Measurements from ENCODE around the gene LTO1. TPM values are rescaled to one million over a fixed set of nuclear protein-coding genes. Genes with fewer than 3 reads are reported as not detected.

The LTO1 gene
- polyA plus RNA-seq, 1 of the 3 experiments (the other 2 are of a cell fraction), result 30.8 TPM

- peaks cover 7% of the 10 kb centered on the region for H3F3A ChIP-seq (replicated peaks; ENCODE audit: insufficient read depth)
- no peaks in the 10 kb centered on the region for H4K20me1 ChIP-seq (ENCODE audit: insufficient read depth)
- no peak overlapping the region for H2AFZ ChIP-seq (ENCODE audit: low read depth)
- H3K4me3 ChIP-seq (ENCODE audit: low read depth in 2 of 2, low read length in 1 of 2), result no peak overlapping the region
- POLR2A ChIA-PET, result no interaction called here
- 76% methylated on average over 6 of the region's 6 CpGs for WGBS (ENCODE audit: low lambda C conversion rate)
- no peaks in the 10 kb centered on the region for H3K36me3 ChIP-seq (replicated peaks in 1 of 2; ENCODE audit: control insufficient read depth in 1 of 2, insufficient read depth in 2 of 2, low read length in 1 of 2)
- H3K9me3 ChIP-seq, result no peaks in the 10 kb centered on the region
- H3K9ac ChIP-seq, result no peak overlapping the region
- H3K9me2 ChIP-seq, result no peaks in the 10 kb centered on the region
- no peak overlapping the region for H3K27ac ChIP-seq (ENCODE audit: low read depth in 2 of 2, low read length in 1 of 2)
- H3K4me2 ChIP-seq, result no peak overlapping the region
- no peaks in the 10 kb centered on the region for H3K79me2 ChIP-seq (ENCODE audit: insufficient read depth)
- DNase-seq, result no peak
- TF ChIP-seq NRF1 (IDR thresholded peaks at IDR 0.05; ENCODE audit: low read depth, low read length) (no peak), FOSL2 (IDR thresholded peaks at IDR 0.05; ENCODE audit: borderline replicate concordance, low read depth) (no peak), CHD2 (IDR thresholded peaks at IDR 0.05; ENCODE audit: low read length, partially characterized antibody) (no peak), MAX (IDR thresholded peaks at IDR 0.05; ENCODE audit: low read depth) (no peak), TAF1 (IDR thresholded peaks at IDR 0.05; ENCODE audit: borderline replicate concordance, low read depth, low read length) (no peak), GATA2 (CRISPR knock-in tag; IDR thresholded peaks at IDR 0.05) (no peak), RCOR1 (IDR thresholded peaks at IDR 0.05; ENCODE audit: low read length) (no peak), ELF1 (IDR thresholded peaks at IDR 0.05) (no peak), FOXJ3 (CRISPR knock-in tag; IDR thresholded peaks at IDR 0.05) (no peak), FOXM1 (IDR thresholded peaks at IDR 0.05; ENCODE audit: low read depth) (no peak), USF1 (IDR thresholded peaks at IDR 0.05; ENCODE audit: borderline replicate concordance, low read depth) (no peak), POLR2AphosphoS5 (IDR thresholded peaks at IDR 0.05; ENCODE audit: low read depth, low read length) (no peak)
- no peaks in the 10 kb centered on the region for H3K27me3 ChIP-seq (ENCODE audit: insufficient read depth)
- CTCF ChIA-PET, result interaction anchor here (1.1 to 4.9 kb wide), 2 partner anchors 228 to 581 kb away, joined by 3 to 55 read pairs; no protein-coding TSS in a partner anchor
- no peaks in the 10 kb centered on the region; a peak in 1 of 4 replicates for H3K4me1 ChIP-seq (ENCODE audit: control insufficient read depth in 1 of 2, insufficient read depth in 2 of 2, low read depth in 1 of 2, low read length in 1 of 2)
Observed at GRCh38 chr11:69682221-69682620, 7.1 kb upstream of the LTO1 start.

GRCh38 chr11:69680688-69681087 lies 5.5 kb upstream of the LTO1 start:
- TF ChIP-seq RCOR1 (IDR thresholded peaks at IDR 0.05; ENCODE audit: low read length) (no peak), TAF1 (IDR thresholded peaks at IDR 0.05; ENCODE audit: borderline replicate concordance, low read depth, low read length) (no peak), GABPA (IDR thresholded peaks at IDR 0.05; ENCODE audit: low read depth) (no peak), YY1 (IDR thresholded peaks at IDR 0.05; ENCODE audit: low read depth) (no peak)
- CTCF ChIA-PET, result interaction anchor here (0.6 to 1.2 kb wide), 3 partner anchors 11 to 511 kb away, joined by 3 read pairs; no protein-coding TSS in a partner anchor

More at GRCh38 chr11:69680688-69681087, 5.5 kb upstream of the LTO1 start:
- no peak for DNase-seq
- no peaks in the 10 kb centered on the region for H3K9me3 ChIP-seq
- no peaks in the 10 kb centered on the region for H4K20me1 ChIP-seq (ENCODE audit: insufficient read depth)
- H3K36me3 ChIP-seq (replicated peaks in 1 of 2; ENCODE audit: control insufficient read depth in 1 of 2, insufficient read depth in 2 of 2, low read length in 1 of 2), result no peaks in the 10 kb centered on the region
- H3K4me2 ChIP-seq, result no peak overlapping the region
- POLR2A ChIA-PET, result no interaction called here
- no peak overlapping the region for H3K4me3 ChIP-seq (ENCODE audit: low read depth in 2 of 2, low read length in 1 of 2)
- H3F3A ChIP-seq (replicated peaks; ENCODE audit: insufficient read depth), result peaks cover 14% of the 10 kb centered on the region
- no peaks in the 10 kb centered on the region for H3K9me2 ChIP-seq
- H3K27me3 ChIP-seq (ENCODE audit: insufficient read depth), result no peaks in the 10 kb centered on the region
- 94% methylated on average over 5 of the region's 5 CpGs for WGBS (ENCODE audit: low lambda C conversion rate)
- H3K79me2 ChIP-seq (ENCODE audit: insufficient read depth), result no peaks in the 10 kb centered on the region
- H2AFZ ChIP-seq (ENCODE audit: low read depth), result no peak overlapping the region
- H3K27ac ChIP-seq (ENCODE audit: low read depth in 2 of 2, low read length in 1 of 2), result no peak overlapping the region
- H3K4me1 ChIP-seq (ENCODE audit: control insufficient read depth in 1 of 2, insufficient read depth in 2 of 2, low read depth in 1 of 2, low read length in 1 of 2), result peaks cover 0 to 3% of the 10 kb centered on the region in 2 experiments; a peak in 2 of 4 replicates
- H3K9ac ChIP-seq, result no peak overlapping the region
